CD14-positive monocyte (primary cell): Measurements from ENCODE around the gene CSK. TPM values are rescaled to one million over a fixed set of nuclear protein-coding genes. Genes with fewer than 3 reads are reported as not detected.

ENCODE experiments used
- DNase-seq, 3 donors: peaks; one replicate each; pipeline ENCODE4 v3.0.0-alpha.2; 2011 to 2022
- H2AFZ ChIP-seq: 2 replicates; pipeline ENCODE4 v1.6.0; 2012; ENCODE audit warnings: mild to moderate bottlenecking, low read depth, low read length, inconsistent platforms; ENCODE audit not compliant: insufficient read depth, poor library complexity, severe bottlenecking
- H3K27ac ChIP-seq, 2 donors: 1 replicate in 1 of 2; 2 replicates in 1 of 2; pipeline ENCODE4 v1.5.1; 2012 to 2013; ENCODE audit warnings: low read length in 2 of 2, control low read depth in 1 of 2, inconsistent platforms in 1 of 2, low read depth in 1 of 2, mild to moderate bottlenecking in 1 of 2
- H3K27me3 ChIP-seq, 2 donors: one replicate each; pipeline versions ENCODE4 v1.6.0 to v1.6.1; 2011 to 2013; ENCODE audit warnings: low read length in 2 of 2; ENCODE audit not compliant: control insufficient read depth in 2 of 2, insufficient read depth in 2 of 2
- H3K36me3 ChIP-seq, 2 donors: replicated peaks in 1 of 2; 1 replicate in 1 of 2; 2 replicates in 1 of 2; pipeline versions ENCODE4 v1.5.1 to v1.6.1; 2012 to 2013; ENCODE audit warnings: low read length in 2 of 2, control low read depth in 1 of 2, inconsistent platforms in 1 of 2, mild to moderate bottlenecking in 1 of 2; ENCODE audit not compliant: insufficient read depth in 2 of 2, control insufficient read depth in 1 of 2
- H3K4me1 ChIP-seq, 2 donors: 1 replicate in 1 of 2; 2 replicates in 1 of 2; pipeline versions ENCODE4 v1.5.1 to v1.6.1; 2012 to 2013; ENCODE audit warnings: low read length in 2 of 2, control low read depth in 1 of 2, inconsistent platforms in 1 of 2, mild to moderate bottlenecking in 1 of 2, moderate library complexity in 1 of 2; ENCODE audit not compliant: insufficient read depth in 2 of 2, control insufficient read depth in 1 of 2
- H3K4me2 ChIP-seq: replicated peaks from 2 replicates; pipeline ENCODE3; 2012; ENCODE audit warnings: low read length, moderate library complexity, mild to moderate bottlenecking; ENCODE audit not compliant: poor library complexity, severe bottlenecking; ENCODE audit errors: extremely low read depth
- H3K4me3 ChIP-seq, 3 experiments: fragments of 200-600 bp in 1 of 3; sonication (generic) in 1 of 3; replicated peaks in 1 of 3; 1 replicate in 2 of 3; 2 replicates in 1 of 3; pipeline ENCODE4 v1.5.1; 2011 to 2013; ENCODE audit warnings: low read length in 3 of 3, mild to moderate bottlenecking in 3 of 3, control low read depth in 2 of 3, low read depth in 2 of 3, inconsistent platforms in 1 of 3, moderate library complexity in 1 of 3
- H3K79me2 ChIP-seq: 2 replicates; pipeline ENCODE4 v1.6.0; 2012; ENCODE audit warnings: mild to moderate bottlenecking, control low read depth, inconsistent platforms, low read length, moderate library complexity; ENCODE audit not compliant: insufficient read depth
- H3K9ac ChIP-seq: 2 replicates; pipeline ENCODE4 v1.6.0; 2017; ENCODE audit warnings: low read length, mild to moderate bottlenecking; ENCODE audit not compliant: insufficient read depth, poor library complexity, severe bottlenecking
- H3K9me3 ChIP-seq, 2 donors: replicated peaks in 1 of 2; 1 replicate in 1 of 2; 2 replicates in 1 of 2; pipeline versions ENCODE4 v1.5.1 to v1.6.1; 2012 to 2013; ENCODE audit warnings: low read length in 2 of 2, control low read depth in 1 of 2; ENCODE audit not compliant: control insufficient read depth in 1 of 2, insufficient read depth in 1 of 2
- H4K20me1 ChIP-seq: 2 replicates; pipeline ENCODE4 v1.6.0; 2012; ENCODE audit warnings: mild to moderate bottlenecking, low read length, control low read depth, moderate library complexity; ENCODE audit not compliant: insufficient read depth
- H3K27ac Mint-ChIP-seq, 7 donors: one replicate each; pipeline ENCODE4 v1.8.0; 2020; ENCODE audit warnings: mild to moderate bottlenecking in 7 of 7, mixed read lengths in 7 of 7, moderate library complexity in 6 of 7, inconsistent platforms in 2 of 7
- H3K27me3 Mint-ChIP-seq, 3 donors: one replicate each; pipeline ENCODE4 v1.8.0; 2021 to 2022; ENCODE audit warnings: low read depth in 3 of 3, mild to moderate bottlenecking in 3 of 3, mixed read lengths in 3 of 3, moderate library complexity in 3 of 3, inconsistent platforms in 1 of 3
- H3K36me3 Mint-ChIP-seq, 2 donors: one replicate each; pipeline ENCODE4 v1.8.0; 2020; ENCODE audit warnings: mixed read lengths in 2 of 2, inconsistent platforms in 1 of 2, mild to moderate bottlenecking in 1 of 2
- H3K4me1 Mint-ChIP-seq: one replicate; pipeline ENCODE4 v1.8.0; 2020; ENCODE audit warnings: mild to moderate bottlenecking, mixed read lengths
- H3K4me3 Mint-ChIP-seq, 2 donors: one replicate each; pipeline ENCODE4 v1.8.0; 2020; ENCODE audit warnings: mild to moderate bottlenecking in 2 of 2, mixed read lengths in 2 of 2, moderate library complexity in 1 of 2
- H3K9me3 Mint-ChIP-seq, 7 donors: one replicate each; pipeline ENCODE4 v1.8.0; 2020 to 2022; ENCODE audit warnings: mixed read lengths in 7 of 7, mild to moderate bottlenecking in 6 of 7, moderate library complexity in 6 of 7, inconsistent platforms in 2 of 7
- CTCF ChIP-seq: fragments of 200-600 bp; IDR thresholded peaks from one replicate; pipeline ENCODE4 v1.8.0; 2022; ENCODE audit warnings: antibody characterized with exemption, mild to moderate bottlenecking
- WGBS: methylation state at CpG from one replicate; pipeline ENCODE4 v1.1.5; 2013; ENCODE audit warnings: missing lambda C conversion rate; ENCODE audit not compliant: insufficient coverage; 5-methylcytosine and 5-hydroxymethylcytosine counted together
- intact Hi-C, 2 donors: fragments of 100-400 bp; cut with micrococcal nuclease; formaldehyde crosslinking; loops; one replicate each; pipeline versions ENCODE4 v1.15.0 to v1.15.1; 2023
- polyA plus RNA-seq, 3 donors: library from polyadenylated mRNA; depleted of rRNA in 1 of 3; unstranded in 2 of 3; stranded (reverse) in 1 of 3; fragments of 300-500 nt in 2 of 3; fragments of >200 nt in 1 of 3; fragmentation: Illumina TruSeq in 2 of 3; gene quantifications; 1 replicate in 2 of 3; 2 replicates in 1 of 3; pipeline ENCODE4 v1.2.3, GENCODE V29; 2012 to 2021

Gene CSK
- polyA plus RNA-seq, 3 donors, result 79.0 to 426 (median 106) TPM

- no peak for TF ChIP-seq CTCF
- Histone ChIP-seq H3K27me3 (peaks cover 0 to 3% of the 10 kb centered on the region in 2 donors), H3K4me2 (no peak overlapping the region), H3K79me2 (no peaks in the 10 kb centered on the region), H3K27ac (no peak overlapping the region), H2AFZ (no peak overlapping the region), H3K4me3 (no peak overlapping the region), H3K9me3 (peaks cover 0 to 6% of the 10 kb centered on the region in 2 donors), H3K4me1 (no peaks in the 10 kb centered on the region), H4K20me1 (no peaks in the 10 kb centered on the region), H3K36me3 (no peaks in the 10 kb centered on the region), H3K9ac (no peak overlapping the region)
- Mint-ChIP-seq H3K4me3 (no peak overlapping the region), H3K27me3 (peaks cover 6 to 17% (median 13%) of the 10 kb centered on the region in 3 donors), H3K27ac (no peak overlapping the region), H3K9me3 (peaks cover 9 to 22% (median 18%) of the 10 kb centered on the region in 7 donors), H3K4me1 (no peaks in the 10 kb centered on the region), H3K36me3 (no peaks in the 10 kb centered on the region)
- DNase-seq, result no peak
- intact Hi-C loops, result no loop called here
- 84% methylated on average over 5 of the region's 5 CpGs for WGBS
Measured at GRCh38 chr15:74742422-74742821, 39.5 kb upstream of the CSK start.

GRCh38 chr15:74746389-74746788, 35.5 kb upstream of the CSK start:
- intact Hi-C loops, result no loop called here
- WGBS, result 100% methylated on average over 1 of the region's 4 CpGs
- Mint-ChIP-seq H3K27me3 (peaks cover 11 to 14% (median 13%) of the 10 kb centered on the region in 3 donors), H3K4me3 (no peak overlapping the region), H3K4me1 (no peaks in the 10 kb centered on the region), H3K27ac (no peak overlapping the region), H3K9me3 (peaks cover 4 to 12% (median 9%) of the 10 kb centered on the region in 7 donors), H3K36me3 (no peaks in the 10 kb centered on the region)
- no peak overlapping the region for H3K4me3 ChIP-seq
- no peaks in the 10 kb centered on the region for H3K36me3 ChIP-seq
- no peak overlapping the region for H3K9ac ChIP-seq
- no peak overlapping the region for H3K4me2 ChIP-seq
- H3K9me3 ChIP-seq, result peaks cover 0 to 6% of the 10 kb centered on the region in 2 donors
- no peaks in the 10 kb centered on the region for H3K79me2 ChIP-seq
- no peak for TF ChIP-seq CTCF
- H3K27ac ChIP-seq, result no peak overlapping the region
- no peak overlapping the region for H2AFZ ChIP-seq
- no peaks in the 10 kb centered on the region for H4K20me1 ChIP-seq
- peaks cover 0 to 2% of the 10 kb centered on the region in 2 donors for H3K27me3 ChIP-seq
- no peak for DNase-seq
- no peaks in the 10 kb centered on the region for H3K4me1 ChIP-seq
